Activated T-helper 1 cell treated with Interleukin-2 at 50 U/mL for 16 hours (primary cell): ENCODE results near the gene GDPD5.

Source experiments
- DNase-seq: peaks from one replicate; pipeline ENCODE4 v3.0.0-alpha.2; 2020; ENCODE audit warnings: low read depth

Gene GDPD5

GRCh38 chr11:75534259-75535069 lies 8.7 kb upstream of the GDPD5 start:
- DNase-seq: no peak

- no peak for DNase-seq
Measured at GRCh38 chr11:75533896-75534258, 8.1 kb upstream of the GDPD5 start.

- peak; percentile 71 for DNase-seq
Measured at GRCh38 chr11:75532200-75533048, 6.7 kb upstream of the GDPD5 start.

GRCh38 chr11:75531325-75531724 lies 5.6 kb upstream of the GDPD5 start:
- no peak for DNase-seq

GRCh38 chr11:75530577-75530976 lies 4.8 kb upstream of the GDPD5 start:
- no peak for DNase-seq

- no peak for DNase-seq
Measured at GRCh38 chr11:75527938-75528735, 2.4 kb upstream of the GDPD5 start.

- no peak for DNase-seq
Measured at GRCh38 chr11:75527130-75527529, 1.4 kb upstream of the GDPD5 start.

GRCh38 chr11:75526192-75526541 lies 426 bp upstream of the GDPD5 start:
- no peak for DNase-seq

GRCh38 chr11:75524665-75525432 lies 892 bp downstream of the GDPD5 start:
- DNase-seq: no peak

GRCh38 chr11:75523811-75524664 lies 1.7 kb downstream of the GDPD5 start:
- DNase-seq: no peak

GRCh38 chr11:75523189-75523588 lies 2.6 kb downstream of the GDPD5 start:
- DNase-seq: no peak

GRCh38 chr11:75522286-75523044 lies 3.3 kb downstream of the GDPD5 start:
- DNase-seq: no peak

GRCh38 chr11:75520688-75521087 lies 5.1 kb downstream of the GDPD5 start:
- DNase-seq: no peak

- no peak for DNase-seq
Measured at GRCh38 chr11:75518771-75519653, 6.7 kb downstream of the GDPD5 start.

GRCh38 chr11:75518204-75518549 lies 7.6 kb downstream of the GDPD5 start:
- DNase-seq: no peak

GRCh38 chr11:75516886-75517285 lies 8.9 kb downstream of the GDPD5 start:
- DNase-seq: no peak

GRCh38 chr11:75516140-75516539 lies 9.6 kb downstream of the GDPD5 start:
- no peak for DNase-seq

- DNase-seq: no peak
Measured at GRCh38 chr11:75514596-75514995, 11.1 kb downstream of the GDPD5 start.

- DNase-seq: no peak
Measured at GRCh38 chr11:75513250-75513649, 12.5 kb downstream of the GDPD5 start.
